Measurements from ENCODE around the gene FMN1. TPM values are rescaled to one million over a fixed set of nuclear protein-coding genes. Genes with fewer than 3 reads are reported as not detected.

FMN1 gene
- total RNA-seq, 2 donors from 2014 or later: 0.60 to 1.1 TPM

GRCh38 chr15:33114374-33114717 lies 80.2 kb downstream of the FMN1 start:
- H3K27ac Mint-ChIP-seq: no peak overlapping the region
- no peak overlapping the region for H3K9ac ChIP-seq (ENCODE audit: extremely low read depth, low read length, poor library complexity, severe bottlenecking)
- DNase-seq: no peak
- no peaks in the 10 kb centered on the region for H3K9me3 Mint-ChIP-seq
- H3K4me1 ChIP-seq (ENCODE audit: control insufficient read depth, insufficient read depth, low read length): peaks cover 6% of the 10 kb centered on the region
- no peaks in the 10 kb centered on the region for H3K36me3 ChIP-seq (ENCODE audit: control insufficient read depth, insufficient read depth, low read length)
- H3K36me3 Mint-ChIP-seq (ENCODE audit: low read depth): no peaks in the 10 kb centered on the region
- H3K27me3 Mint-ChIP-seq (ENCODE audit: insufficient read depth): peaks cover 53% of the 10 kb centered on the region
- H3K27ac ChIP-seq (ENCODE audit: low read depth, low read length): no peak overlapping the region
- H3K9me3 ChIP-seq (ENCODE audit: control insufficient read depth, low read length): no peaks in the 10 kb centered on the region
- WGBS, 2 experiments (ENCODE audit: insufficient coverage in 1 of 2, insufficient read length in 1 of 2): 91 to 100% methylated on average over 2 to 8 of the region's 8 CpGs
- TF ChIP-seq CTCF (conservative IDR thresholded peaks at IDR 0.05): no peak
- peaks cover 54% of the 10 kb centered on the region for H3K27me3 ChIP-seq (ENCODE audit: control insufficient read depth, insufficient read depth, low read length, poor library complexity, severe bottlenecking)
- H3K4me3 Mint-ChIP-seq: no peak overlapping the region
- H3K4me3 ChIP-seq (ENCODE audit: low read length): no peak overlapping the region
- peaks cover 9% of the 10 kb centered on the region for H3K4me1 Mint-ChIP-seq

- Mint-ChIP-seq H3K36me3 (ENCODE audit: low read depth) (no peaks in the 10 kb centered on the region), H3K4me3 (no peak overlapping the region), H3K9me3 (no peaks in the 10 kb centered on the region), H3K27ac (no peak overlapping the region), H3K27me3 (ENCODE audit: insufficient read depth) (peaks cover 49% of the 10 kb centered on the region), H3K4me1 (peaks cover 6% of the 10 kb centered on the region)
- TF ChIP-seq CTCF (conservative IDR thresholded peaks at IDR 0.05): no peak
- DNase-seq: no peak
- no peak overlapping the region for H3K9ac ChIP-seq (ENCODE audit: extremely low read depth, low read length, poor library complexity, severe bottlenecking)
- H3K4me3 ChIP-seq (ENCODE audit: low read length): no peak overlapping the region
- H3K36me3 ChIP-seq (ENCODE audit: control insufficient read depth, insufficient read depth, low read length): no peaks in the 10 kb centered on the region
- no peak overlapping the region for H3K27ac ChIP-seq (ENCODE audit: low read depth, low read length)
- H3K27me3 ChIP-seq (ENCODE audit: control insufficient read depth, insufficient read depth, low read length, poor library complexity, severe bottlenecking): peaks cover 49% of the 10 kb centered on the region
- no peaks in the 10 kb centered on the region for H3K9me3 ChIP-seq (ENCODE audit: control insufficient read depth, low read length)
- H3K4me1 ChIP-seq (ENCODE audit: control insufficient read depth, insufficient read depth, low read length): peaks cover 6% of the 10 kb centered on the region
- 87 to 93% methylated on average over 6 to 7 of the region's 7 CpGs for WGBS, 2 experiments (ENCODE audit: insufficient coverage in 1 of 2, insufficient read length in 1 of 2)
Observed at GRCh38 chr15:33113666-33114373, 80.7 kb downstream of the FMN1 start.

- no peak for TF ChIP-seq CTCF (conservative IDR thresholded peaks at IDR 0.05)
- H3K4me3 ChIP-seq (ENCODE audit: low read length): no peak overlapping the region
- 83 to 93% methylated on average over 2 to 5 of the region's 5 CpGs for WGBS, 2 experiments (ENCODE audit: insufficient coverage in 1 of 2, insufficient read length in 1 of 2)
- peaks cover 6% of the 10 kb centered on the region for H3K4me1 Mint-ChIP-seq
- H3K27ac Mint-ChIP-seq: no peak overlapping the region
- no peaks in the 10 kb centered on the region for H3K9me3 Mint-ChIP-seq
- no peaks in the 10 kb centered on the region for H3K36me3 Mint-ChIP-seq (ENCODE audit: low read depth)
- no peaks in the 10 kb centered on the region for H3K9me3 ChIP-seq (ENCODE audit: control insufficient read depth, low read length)
- no peak overlapping the region for H3K27ac ChIP-seq (ENCODE audit: low read depth, low read length)
- no peak for DNase-seq
- no peak overlapping the region for H3K9ac ChIP-seq (ENCODE audit: extremely low read depth, low read length, poor library complexity, severe bottlenecking)
- peaks cover 50% of the 10 kb centered on the region for H3K27me3 Mint-ChIP-seq (ENCODE audit: insufficient read depth)
- H3K4me3 Mint-ChIP-seq: no peak overlapping the region
- H3K27me3 ChIP-seq (ENCODE audit: control insufficient read depth, insufficient read depth, low read length, poor library complexity, severe bottlenecking): peaks cover 40% of the 10 kb centered on the region
- H3K36me3 ChIP-seq (ENCODE audit: control insufficient read depth, insufficient read depth, low read length): no peaks in the 10 kb centered on the region
- peaks cover 6% of the 10 kb centered on the region for H3K4me1 ChIP-seq (ENCODE audit: control insufficient read depth, insufficient read depth, low read length)
Observed at GRCh38 chr15:33112541-33113105, 81.9 kb downstream of the FMN1 start.

All from endodermal cell (in vitro differentiated cells).